CD14-positive monocyte (primary cell): Measurements from ENCODE around the gene KEL. TPM values are rescaled to one million over a fixed set of nuclear protein-coding genes. Genes with fewer than 3 reads are reported as not detected.
A peak's percentile ranks its signal among the peaks of the same experiment; 100 is the strongest.

Source experiments
- DNase-seq, 3 donors: peaks; one replicate each; pipeline ENCODE4 v3.0.0-alpha.2; 2011 to 2022
- H2AFZ ChIP-seq: 2 replicates; pipeline ENCODE4 v1.6.0; 2012; ENCODE audit warnings: mild to moderate bottlenecking, low read depth, low read length, inconsistent platforms; ENCODE audit not compliant: insufficient read depth, poor library complexity, severe bottlenecking
- H3K27ac ChIP-seq, 2 donors: 1 replicate in 1 of 2; 2 replicates in 1 of 2; pipeline ENCODE4 v1.5.1; 2012 to 2013; ENCODE audit warnings: low read length in 2 of 2, control low read depth in 1 of 2, inconsistent platforms in 1 of 2, low read depth in 1 of 2, mild to moderate bottlenecking in 1 of 2
- H3K27me3 ChIP-seq, 2 donors: one replicate each; pipeline versions ENCODE4 v1.6.0 to v1.6.1; 2011 to 2013; ENCODE audit warnings: low read length in 2 of 2; ENCODE audit not compliant: control insufficient read depth in 2 of 2, insufficient read depth in 2 of 2
- H3K36me3 ChIP-seq, 2 donors: replicated peaks in 1 of 2; 1 replicate in 1 of 2; 2 replicates in 1 of 2; pipeline versions ENCODE4 v1.5.1 to v1.6.1; 2012 to 2013; ENCODE audit warnings: low read length in 2 of 2, control low read depth in 1 of 2, inconsistent platforms in 1 of 2, mild to moderate bottlenecking in 1 of 2; ENCODE audit not compliant: insufficient read depth in 2 of 2, control insufficient read depth in 1 of 2
- H3K4me1 ChIP-seq, 2 donors: 1 replicate in 1 of 2; 2 replicates in 1 of 2; pipeline versions ENCODE4 v1.5.1 to v1.6.1; 2012 to 2013; ENCODE audit warnings: low read length in 2 of 2, control low read depth in 1 of 2, inconsistent platforms in 1 of 2, mild to moderate bottlenecking in 1 of 2, moderate library complexity in 1 of 2; ENCODE audit not compliant: insufficient read depth in 2 of 2, control insufficient read depth in 1 of 2
- H3K4me2 ChIP-seq: replicated peaks from 2 replicates; pipeline ENCODE3; 2012; ENCODE audit warnings: low read length, moderate library complexity, mild to moderate bottlenecking; ENCODE audit not compliant: poor library complexity, severe bottlenecking; ENCODE audit errors: extremely low read depth
- H3K4me3 ChIP-seq, 3 experiments: fragments of 200-600 bp in 1 of 3; sonication (generic) in 1 of 3; replicated peaks in 1 of 3; 1 replicate in 2 of 3; 2 replicates in 1 of 3; pipeline ENCODE4 v1.5.1; 2011 to 2013; ENCODE audit warnings: low read length in 3 of 3, mild to moderate bottlenecking in 3 of 3, control low read depth in 2 of 3, low read depth in 2 of 3, inconsistent platforms in 1 of 3, moderate library complexity in 1 of 3
- H3K79me2 ChIP-seq: 2 replicates; pipeline ENCODE4 v1.6.0; 2012; ENCODE audit warnings: mild to moderate bottlenecking, control low read depth, inconsistent platforms, low read length, moderate library complexity; ENCODE audit not compliant: insufficient read depth
- H3K9ac ChIP-seq: 2 replicates; pipeline ENCODE4 v1.6.0; 2017; ENCODE audit warnings: low read length, mild to moderate bottlenecking; ENCODE audit not compliant: insufficient read depth, poor library complexity, severe bottlenecking
- H3K9me3 ChIP-seq, 2 donors: replicated peaks in 1 of 2; 1 replicate in 1 of 2; 2 replicates in 1 of 2; pipeline versions ENCODE4 v1.5.1 to v1.6.1; 2012 to 2013; ENCODE audit warnings: low read length in 2 of 2, control low read depth in 1 of 2; ENCODE audit not compliant: control insufficient read depth in 1 of 2, insufficient read depth in 1 of 2
- H4K20me1 ChIP-seq: 2 replicates; pipeline ENCODE4 v1.6.0; 2012; ENCODE audit warnings: mild to moderate bottlenecking, low read length, control low read depth, moderate library complexity; ENCODE audit not compliant: insufficient read depth
- H3K27ac Mint-ChIP-seq, 7 donors: one replicate each; pipeline ENCODE4 v1.8.0; 2020; ENCODE audit warnings: mild to moderate bottlenecking in 7 of 7, mixed read lengths in 7 of 7, moderate library complexity in 6 of 7, inconsistent platforms in 2 of 7
- H3K27me3 Mint-ChIP-seq, 3 donors: one replicate each; pipeline ENCODE4 v1.8.0; 2021 to 2022; ENCODE audit warnings: low read depth in 3 of 3, mild to moderate bottlenecking in 3 of 3, mixed read lengths in 3 of 3, moderate library complexity in 3 of 3, inconsistent platforms in 1 of 3
- H3K36me3 Mint-ChIP-seq, 2 donors: one replicate each; pipeline ENCODE4 v1.8.0; 2020; ENCODE audit warnings: mixed read lengths in 2 of 2, inconsistent platforms in 1 of 2, mild to moderate bottlenecking in 1 of 2
- H3K4me1 Mint-ChIP-seq: one replicate; pipeline ENCODE4 v1.8.0; 2020; ENCODE audit warnings: mild to moderate bottlenecking, mixed read lengths
- H3K4me3 Mint-ChIP-seq, 2 donors: one replicate each; pipeline ENCODE4 v1.8.0; 2020; ENCODE audit warnings: mild to moderate bottlenecking in 2 of 2, mixed read lengths in 2 of 2, moderate library complexity in 1 of 2
- H3K9me3 Mint-ChIP-seq, 7 donors: one replicate each; pipeline ENCODE4 v1.8.0; 2020 to 2022; ENCODE audit warnings: mixed read lengths in 7 of 7, mild to moderate bottlenecking in 6 of 7, moderate library complexity in 6 of 7, inconsistent platforms in 2 of 7
- CTCF ChIP-seq: fragments of 200-600 bp; IDR thresholded peaks from one replicate; pipeline ENCODE4 v1.8.0; 2022; ENCODE audit warnings: antibody characterized with exemption, mild to moderate bottlenecking
- WGBS: methylation state at CpG from one replicate; pipeline ENCODE4 v1.1.5; 2013; ENCODE audit warnings: missing lambda C conversion rate; ENCODE audit not compliant: insufficient coverage; 5-methylcytosine and 5-hydroxymethylcytosine counted together
- intact Hi-C, 2 donors: fragments of 100-400 bp; cut with micrococcal nuclease; formaldehyde crosslinking; loops; one replicate each; pipeline versions ENCODE4 v1.15.0 to v1.15.1; 2023
- polyA plus RNA-seq, 3 donors: library from polyadenylated mRNA; depleted of rRNA in 1 of 3; unstranded in 2 of 3; stranded (reverse) in 1 of 3; fragments of 300-500 nt in 2 of 3; fragments of >200 nt in 1 of 3; fragmentation: Illumina TruSeq in 2 of 3; gene quantifications; 1 replicate in 2 of 3; 2 replicates in 1 of 3; pipeline ENCODE4 v1.2.3, GENCODE V29; 2012 to 2021

The KEL gene
- polyA plus RNA-seq, 3 donors = 2.5 TPM; not detected in 2

- 100% methylated on average over 1 of the region's 3 CpGs for WGBS
- Mint-ChIP-seq H3K4me3 (no peak overlapping the region), H3K27ac (peak overlapping the region in 1 of 7 donors; percentile 26), H3K9me3 (peaks cover 0 to 1% (median 0%) of the 10 kb centered on the region in 7 donors), H3K36me3 (no peaks in the 10 kb centered on the region), H3K4me1 (peaks cover 5% of the 10 kb centered on the region), H3K27me3 (peaks cover 5 to 7% (median 5%) of the 10 kb centered on the region in 3 donors)
- Histone ChIP-seq H3K4me2 (no peak overlapping the region), H3K27ac (no peak overlapping the region), H3K36me3 (no peaks in the 10 kb centered on the region), H2AFZ (no peak overlapping the region), H3K4me3 (no peak overlapping the region), H4K20me1 (no peaks in the 10 kb centered on the region), H3K4me1 (no peaks in the 10 kb centered on the region), H3K27me3 (no peaks in the 10 kb centered on the region), H3K79me2 (no peaks in the 10 kb centered on the region), H3K9ac (no peak overlapping the region), H3K9me3 (no peaks in the 10 kb centered on the region)
- DNase-seq = no peak
- intact Hi-C loops = no loop called here
- no peak for TF ChIP-seq CTCF
These were observed 66.0 kb downstream of the KEL start for GRCh38 chr7:142896151-142896550.

GRCh38 chr7:142894985-142895593, 67.1 kb downstream of the KEL start:
- Histone ChIP-seq H3K4me3 (no peak overlapping the region), H4K20me1 (no peaks in the 10 kb centered on the region), H3K36me3 (no peaks in the 10 kb centered on the region), H2AFZ (peak overlapping the region; percentile 30), H3K27ac (no peak overlapping the region), H3K9ac (no peak overlapping the region), H3K27me3 (no peaks in the 10 kb centered on the region), H3K9me3 (no peaks in the 10 kb centered on the region), H3K4me2 (no peak overlapping the region), H3K79me2 (no peaks in the 10 kb centered on the region), H3K4me1 (no peaks in the 10 kb centered on the region)
- WGBS = 92% methylated on average over 4 of the region's 6 CpGs
- Mint-ChIP-seq H3K36me3 (no peaks in the 10 kb centered on the region), H3K27ac (peak overlapping the region in 1 of 7 donors; percentile 65), H3K4me3 (no peak overlapping the region), H3K4me1 (peaks cover 5% of the 10 kb centered on the region), H3K27me3 (peaks cover 3 to 5% (median 5%) of the 10 kb centered on the region in 3 donors), H3K9me3 (peaks cover 0 to 1% (median 0%) of the 10 kb centered on the region in 7 donors)
- no peak for DNase-seq
- intact Hi-C loops = no loop called here
- no peak for TF ChIP-seq CTCF
